B cell (primary cell): ENCODE measurements around the gene IFIT2. TPM values are rescaled to one million over a fixed set of nuclear protein-coding genes. Genes with fewer than 3 reads are reported as not detected.

Experiments used
- ATAC-seq: fragments of 200-7000 bp; cut with Tn5 transposase; one replicate; pipeline ENCODE4 v1.10.0; 2021; ENCODE audit warnings: low read depth, mild to moderate bottlenecking, moderate number of reproducible peaks, moderate library complexity
- CTCF ChIA-PET: fragments of 350-600 bp; sonication (Branson Sonifier 250); formaldehyde crosslinking; loops from one replicate; lab custom pipeline; 2021; ENCODE audit warnings: antibody characterized with exemption, inconsistent platforms; lab: Charles Lee
- POLR2A ChIA-PET: fragments of 350-600 bp; sonication (Branson Sonifier 250); formaldehyde crosslinking; loops from one replicate; lab custom pipeline; 2021; ENCODE audit warnings: antibody characterized with exemption; lab: Charles Lee
- DNase-seq: peaks from one replicate; pipeline ENCODE4 v3.0.0; 2013
- H2AFZ ChIP-seq: 2 replicates; pipeline ENCODE4 v1.6.1; 2012; ENCODE audit warnings: mild to moderate bottlenecking, low read depth, low read length; ENCODE audit not compliant: insufficient read depth, poor library complexity, severe bottlenecking
- H3K27ac ChIP-seq, 2 donors: 1 replicate in 1 of 2; 2 replicates in 1 of 2; pipeline ENCODE4 v1.5.1; 2012 to 2013; ENCODE audit warnings: low read length in 2 of 2, mild to moderate bottlenecking in 2 of 2, moderate library complexity in 1 of 2
- H3K27me3 ChIP-seq, 4 experiments: fragments of 200-600 bp in 1 of 4; sonication (generic) in 1 of 4; replicated peaks in 1 of 4; 1 replicate in 2 of 4; 2 replicates in 2 of 4; pipeline versions ENCODE4 v1.6.1 to v1.7.0; 2013 to 2016; ENCODE audit warnings: low read length in 3 of 4, mild to moderate bottlenecking in 2 of 4, mixed read lengths in 1 of 4, moderate library complexity in 1 of 4; ENCODE audit not compliant: insufficient read depth in 4 of 4, control insufficient read depth in 3 of 4; ENCODE audit errors: control extremely low read depth in 1 of 4
- H3K36me3 ChIP-seq, 2 experiments: replicated peaks in 1 of 2; 1 replicate in 1 of 2; 2 replicates in 1 of 2; pipeline versions ENCODE4 v1.6.1 to v1.7.1; 2013; ENCODE audit warnings: low read length in 1 of 2; ENCODE audit not compliant: insufficient read depth in 2 of 2, control insufficient read depth in 1 of 2; ENCODE audit errors: control extremely low read depth in 1 of 2, extremely low read depth in 1 of 2
- H3K4me1 ChIP-seq, 2 donors: fragments of 200-600 bp in 1 of 2; sonication (generic) in 1 of 2; 1 replicate in 1 of 2; 2 replicates in 1 of 2; pipeline versions ENCODE4 v1.5.1 to v1.6.1; 2013 to 2017; ENCODE audit warnings: low read length in 2 of 2; ENCODE audit not compliant: control insufficient read depth in 2 of 2, insufficient read depth in 2 of 2
- H3K4me2 ChIP-seq: replicated peaks from 2 replicates; pipeline ENCODE3; 2012; ENCODE audit warnings: mild to moderate bottlenecking, low read depth, low read length; ENCODE audit not compliant: poor library complexity, severe bottlenecking
- H3K4me3 ChIP-seq, 5 experiments: fragments of 200-600 bp in 1 of 5; sonication (generic) in 1 of 5; 1 replicate in 3 of 5; 2 replicates in 2 of 5; pipeline versions ENCODE4 v1.5.1 to v1.7.0; 2011 to 2016; ENCODE audit warnings: low read length in 4 of 5, mild to moderate bottlenecking in 4 of 5, low read depth in 2 of 5, control low read depth in 1 of 5, moderate library complexity in 1 of 5; ENCODE audit not compliant: insufficient read depth in 1 of 5; ENCODE audit errors: control extremely low read depth in 1 of 5, extremely low read depth in 1 of 5
- H3K79me2 ChIP-seq: fragments of 200-600 bp; sonication (generic); one replicate; pipeline ENCODE4 v1.6.0; 2016; ENCODE audit warnings: low read length; ENCODE audit not compliant: control insufficient read depth, insufficient read depth
- H3K9ac ChIP-seq: fragments of 200-600 bp; sonication (generic); 2 replicates; pipeline ENCODE4 v1.6.1; 2017; ENCODE audit warnings: mild to moderate bottlenecking, low read length, moderate library complexity
- H3K9me3 ChIP-seq, 3 donors: one replicate each; pipeline versions ENCODE4 v1.6.1 to v1.7.1; 2013; ENCODE audit warnings: low read length in 2 of 3; ENCODE audit not compliant: control insufficient read depth in 2 of 3, insufficient read depth in 1 of 3; ENCODE audit errors: control extremely low read depth in 1 of 3
- H4K20me1 ChIP-seq: 2 replicates; pipeline ENCODE4 v1.6.0; 2012; ENCODE audit warnings: mild to moderate bottlenecking, low read length; ENCODE audit not compliant: insufficient read depth, control insufficient read depth, poor library complexity, severe bottlenecking
- H3K27ac Mint-ChIP-seq: one replicate; pipeline ENCODE4 v1.8.0; 2021; ENCODE audit warnings: mixed read lengths
- H3K27me3 Mint-ChIP-seq: one replicate; pipeline ENCODE4 v1.8.0; 2021; ENCODE audit warnings: mixed read lengths
- H3K4me1 Mint-ChIP-seq: one replicate; pipeline ENCODE4 v1.8.0; 2021; ENCODE audit warnings: mixed read lengths
- H3K4me3 Mint-ChIP-seq: one replicate; pipeline ENCODE4 v1.8.0; 2021; ENCODE audit warnings: mixed read lengths
- H3K9me3 Mint-ChIP-seq: one replicate; pipeline ENCODE4 v1.8.0; 2022; ENCODE audit warnings: mixed read lengths; ENCODE audit not compliant: insufficient read depth
- CTCF ChIP-seq: fragments of 200-600 bp; IDR thresholded peaks from one replicate; pipeline ENCODE4 v1.8.0; 2022; ENCODE audit warnings: antibody characterized with exemption, mild to moderate bottlenecking
- EZH2 ChIP-seq: IDR thresholded peaks from 2 replicates; pipeline ENCODE4 v1.6.1; 2012; ENCODE audit warnings: borderline replicate concordance, low read depth, mild to moderate bottlenecking, moderate library complexity, low read length; ENCODE audit not compliant: insufficient read depth, poor library complexity, severe bottlenecking
- WGBS: methylation state at CpG from one replicate; pipeline ENCODE4 v1.1.5; 2013; ENCODE audit warnings: missing lambda C conversion rate; ENCODE audit not compliant: insufficient coverage; 5-methylcytosine and 5-hydroxymethylcytosine counted together
- intact Hi-C: fragments of 100-400 bp; cut with micrococcal nuclease; formaldehyde crosslinking; loops from one replicate; pipeline ENCODE4 v1.10.0; 2022
- polyA plus RNA-seq: library from polyadenylated mRNA; depleted of rRNA; stranded (reverse); fragments of >200 nt; gene quantifications from 2 replicates; pipeline ENCODE4 v1.2.3, GENCODE V29; 2012
- total RNA-seq, 2 donors: library from RNA; stranded (reverse); fragments of 120-200 nt in 1 of 2; gene quantifications; 1 replicate in 1 of 2; 2 replicates in 1 of 2; pipeline versions ENCODE4 v1.2.3 to v1.2.4, GENCODE V29; 2013 to 2022

Gene IFIT2
- total and polyA plus RNA-seq, 2 donors (not counting 1 experiment from before 2014, with no cell fraction given): 3.6 to 12.4 TPM

- TF ChIP-seq EZH2: no peak
- no peak for TF ChIP-seq CTCF
- Histone ChIP-seq H3K9ac (no peak overlapping the region), H2AFZ (no peak overlapping the region), H4K20me1 (peaks cover 11% of the 10 kb centered on the region), H3K4me2 (no peak overlapping the region), H3K27me3 (no peaks in the 10 kb centered on the region), H3K4me1 (peaks cover 5 to 10% of the 10 kb centered on the region in 2 donors), H3K27ac (no peak overlapping the region), H3K4me3 (no peak overlapping the region), H3K36me3 (peaks cover 0 to 35% of the 10 kb centered on the region in 2 experiments), H3K79me2 (peaks cover 15% of the 10 kb centered on the region), H3K9me3 (no peaks in the 10 kb centered on the region)
- no peaks in the 10 kb centered on the region for H3K27me3 Mint-ChIP-seq
- 84% methylated on average over 3 of the region's 4 CpGs for WGBS
- peaks cover 20% of the 10 kb centered on the region for H3K4me1 Mint-ChIP-seq
- DNase-seq (no peak), ATAC-seq (no peak)
- H3K9me3 Mint-ChIP-seq: no peaks in the 10 kb centered on the region
- POLR2A ChIA-PET: no interaction called here
- intact Hi-C loops: no loop called here
- H3K27ac Mint-ChIP-seq: no peak overlapping the region
- CTCF ChIA-PET: no interaction called here
- H3K4me3 Mint-ChIP-seq: no peak overlapping the region
Measured at GRCh38 chr10:89308736-89309135, 6.9 kb downstream of the IFIT2 start.

DNA sequence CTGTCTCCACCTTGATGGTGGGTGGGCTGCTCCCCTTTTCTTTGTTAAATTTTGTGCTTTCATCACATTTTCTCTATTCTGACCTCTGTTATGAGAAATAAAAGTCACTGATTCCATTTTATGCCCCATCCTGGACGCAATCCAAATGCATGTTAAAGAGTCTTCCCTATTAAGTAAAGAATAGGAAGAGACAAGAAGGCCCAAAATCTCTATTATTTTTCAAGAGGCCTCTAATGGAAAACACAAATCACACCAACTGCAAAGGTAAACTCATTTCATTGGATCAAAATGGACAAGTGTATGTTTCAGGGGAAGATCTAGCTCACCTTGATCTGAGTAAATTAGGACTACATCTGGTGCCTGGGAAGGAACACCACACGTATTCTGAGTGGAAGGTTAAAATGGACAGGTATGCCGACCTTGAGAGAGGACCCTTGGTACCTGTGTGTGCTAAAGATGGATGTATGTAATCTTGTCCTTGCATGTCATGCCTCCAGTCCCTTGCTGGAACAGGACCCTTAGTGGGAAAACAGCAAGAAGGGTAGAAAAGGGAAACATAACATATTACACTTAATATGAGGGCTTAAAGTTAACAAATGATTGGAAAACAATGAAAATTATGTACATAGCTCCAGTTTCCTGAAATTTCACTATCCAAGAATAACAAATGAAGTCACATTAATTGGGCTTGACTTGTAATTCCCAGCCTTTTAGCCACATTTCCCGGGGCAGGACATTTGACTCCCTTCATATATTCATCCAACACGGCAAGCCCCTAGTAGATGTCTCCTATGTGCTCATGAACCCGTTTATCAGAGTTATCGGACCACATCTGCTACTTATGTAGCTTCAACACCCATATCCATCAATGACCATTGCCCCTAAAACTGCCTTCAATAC is 7.6 kb downstream of the IFIT2 start:
- Histone ChIP-seq H3K4me2 (no peak overlapping the region), H3K4me1 (peaks cover 0 to 3% of the 10 kb centered on the region in 2 donors), H3K4me3 (no peak overlapping the region), H3K36me3 (peaks cover 0 to 35% of the 10 kb centered on the region in 2 experiments), H3K79me2 (peaks cover 8% of the 10 kb centered on the region), H3K9me3 (no peaks in the 10 kb centered on the region), H2AFZ (no peak overlapping the region), H4K20me1 (peaks cover 11% of the 10 kb centered on the region), H3K27me3 (no peaks in the 10 kb centered on the region), H3K9ac (no peak overlapping the region), H3K27ac (no peak overlapping the region)
- DNase-seq (no peak), ATAC-seq (no peak)
- ChIA-PET CTCF (interaction anchor here (1.2 kb wide), 1 partner anchor 8 kb away, joined by 3 read pairs; the partner anchor contains the start of gene IFIT2), POLR2A (no interaction called here)
- H3K4me3 Mint-ChIP-seq: no peak overlapping the region
- no peaks in the 10 kb centered on the region for H3K9me3 Mint-ChIP-seq
- TF ChIP-seq CTCF (no peak), EZH2 (no peak)
- intact Hi-C loops: no loop called here
- H3K27me3 Mint-ChIP-seq: no peaks in the 10 kb centered on the region
- WGBS: 100% methylated on average over 6 of the region's 7 CpGs
- no peak overlapping the region for H3K27ac Mint-ChIP-seq
- peaks cover 13% of the 10 kb centered on the region for H3K4me1 Mint-ChIP-seq
